Measurements from ENCODE around the gene SLC9A8. TPM values are rescaled to one million over a fixed set of nuclear protein-coding genes. Genes with fewer than 3 reads are reported as not detected.
"Not testable (repeated sequence)": the region's sequence is repeated elsewhere in the genome, so short reads cannot be mapped to it uniquely, and the experiment has no call there.

SLC9A8 gene
- polyA plus RNA-seq, 4 donors: 3.5 to 11.8 (median 6.1) TPM

GRCh38 chr20:49799698-49800097, 12.9 kb upstream of the SLC9A8 start:
- WGBS, 3 donors: 85 to 89% (median 88%) methylated on average over 8 of the region's 8 CpGs
- no peak for FAIRE-seq
- no peaks in the 10 kb centered on the region for H3K36me3 ChIP-seq (ENCODE audit: control insufficient read depth in 3 of 3, insufficient read depth in 2 of 3, low read depth in 1 of 3, low read length in 3 of 3)
- no peak overlapping the region for H3K27ac ChIP-seq (ENCODE audit: low read depth in 1 of 3, low read length in 2 of 3)
- H3K4me3 ChIP-seq (ENCODE audit: low read depth in 1 of 3, low read length in 3 of 3): no peak overlapping the region
- no peak for DNase-seq
- peaks cover 0 to 16% (median 5%) of the 10 kb centered on the region in 3 donors for H3K4me1 ChIP-seq (ENCODE audit: control insufficient read depth in 3 of 3, insufficient read depth in 2 of 3, low read depth in 1 of 3, low read length in 2 of 3)
- no peaks in the 10 kb centered on the region for H3K27me3 ChIP-seq (ENCODE audit: control insufficient read depth in 3 of 3, insufficient read depth in 3 of 3, low read length in 3 of 3)
- peaks cover 0 to 2% of the 10 kb centered on the region in 2 donors for H3K9me3 ChIP-seq (ENCODE audit: control insufficient read depth in 2 of 2, insufficient read depth in 1 of 2, low read depth in 1 of 2, low read length in 1 of 2)

DNA sequence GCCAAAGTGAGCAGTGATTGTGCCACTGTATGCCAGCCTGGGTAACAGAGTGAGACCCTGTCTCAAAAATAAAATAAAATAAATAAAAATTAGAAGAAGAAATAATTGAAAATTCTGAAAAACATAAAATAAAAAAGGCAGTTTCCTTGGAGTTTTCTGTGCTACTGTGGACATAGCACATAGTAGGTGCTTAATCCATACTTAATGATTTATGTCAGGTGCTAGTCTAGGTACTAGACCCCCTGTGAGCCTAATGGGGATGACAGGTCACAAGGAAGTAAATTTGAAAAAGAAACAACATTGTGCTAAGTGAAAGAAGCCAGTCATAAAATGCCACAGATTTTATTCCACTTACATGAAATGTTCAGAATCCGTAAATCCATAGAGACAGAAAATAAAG, 9.2 kb upstream of the SLC9A8 start:
- H3K4me1 ChIP-seq (ENCODE audit: control insufficient read depth in 3 of 3, insufficient read depth in 2 of 3, low read depth in 1 of 3, low read length in 2 of 3): peaks cover 0 to 3% (median 0%) of the 10 kb centered on the region in 3 donors
- H3K9me3 ChIP-seq (ENCODE audit: control insufficient read depth in 2 of 2, insufficient read depth in 1 of 2, low read depth in 1 of 2, low read length in 1 of 2): peaks cover 0 to 2% of the 10 kb centered on the region in 2 donors
- FAIRE-seq: no peak
- H3K36me3 ChIP-seq (ENCODE audit: control insufficient read depth in 3 of 3, insufficient read depth in 2 of 3, low read depth in 1 of 3, low read length in 3 of 3): no peaks in the 10 kb centered on the region
- no peaks in the 10 kb centered on the region for H3K27me3 ChIP-seq (ENCODE audit: control insufficient read depth in 3 of 3, insufficient read depth in 3 of 3, low read length in 3 of 3)
- no peak overlapping the region for H3K4me3 ChIP-seq (ENCODE audit: low read depth in 1 of 3, low read length in 3 of 3)
- H3K27ac ChIP-seq (ENCODE audit: low read depth in 1 of 3, low read length in 2 of 3): no peak overlapping the region
- DNase-seq: no peak
- WGBS, 3 donors: 86 to 97% (median 87%) methylated on average over 1 of the region's 1 CpG

DNA sequence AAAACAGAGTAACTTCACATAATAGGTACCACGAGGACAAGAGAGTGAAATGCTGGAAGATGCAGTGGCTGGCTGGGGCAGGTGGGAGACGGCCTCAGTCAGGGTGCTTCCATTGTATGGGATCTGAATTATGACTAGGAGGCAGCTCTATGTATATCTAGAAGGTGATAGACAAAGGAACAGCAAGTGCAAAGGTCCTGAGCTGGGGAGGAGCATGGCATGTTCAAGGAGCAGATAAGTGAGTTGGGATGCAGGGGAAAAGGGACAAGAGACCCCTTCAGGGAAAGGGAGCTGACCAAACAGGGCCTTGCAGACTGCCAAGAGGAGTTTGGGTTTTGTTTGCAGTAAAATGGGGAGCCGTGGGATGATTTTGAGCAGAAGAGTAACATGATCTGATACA, 8.3 kb upstream of the SLC9A8 start:
- Histone ChIP-seq H3K9me3 (ENCODE audit: control insufficient read depth in 2 of 2, insufficient read depth in 1 of 2, low read depth in 1 of 2, low read length in 1 of 2) (peaks cover 0 to 2% of the 10 kb centered on the region in 2 donors), H3K27me3 (ENCODE audit: control insufficient read depth in 3 of 3, insufficient read depth in 3 of 3, low read length in 3 of 3) (no peaks in the 10 kb centered on the region), H3K4me3 (ENCODE audit: low read depth in 1 of 3, low read length in 3 of 3) (no peak overlapping the region), H3K36me3 (ENCODE audit: control insufficient read depth in 3 of 3, insufficient read depth in 2 of 3, low read depth in 1 of 3, low read length in 3 of 3) (no peaks in the 10 kb centered on the region), H3K27ac (ENCODE audit: low read depth in 1 of 3, low read length in 2 of 3) (peak overlapping the region in 1 of 3 donors; percentile 89), H3K4me1 (ENCODE audit: control insufficient read depth in 3 of 3, insufficient read depth in 2 of 3, low read depth in 1 of 3, low read length in 2 of 3) (peaks cover 0 to 3% (median 0%) of the 10 kb centered on the region in 3 donors)
- DNase-seq (no peak), FAIRE-seq (no peak)
- WGBS, 3 donors: 86 to 94% (median 87%) methylated on average over 3 of the region's 3 CpGs

- not testable (repeated sequence) for H3K9me3 ChIP-seq (ENCODE audit: control insufficient read depth in 2 of 2, insufficient read depth in 1 of 2, low read depth in 1 of 2, low read length in 1 of 2); H3K4me1 ChIP-seq (ENCODE audit: control insufficient read depth in 3 of 3, insufficient read depth in 2 of 3, low read depth in 1 of 3, low read length in 2 of 3); FAIRE-seq; H3K4me3 ChIP-seq (ENCODE audit: low read depth in 1 of 3, low read length in 3 of 3); H3K27me3 ChIP-seq (ENCODE audit: control insufficient read depth in 3 of 3, insufficient read depth in 3 of 3, low read length in 3 of 3); H3K36me3 ChIP-seq (ENCODE audit: control insufficient read depth in 3 of 3, insufficient read depth in 2 of 3, low read depth in 1 of 3, low read length in 3 of 3)
- peak; percentile 37 to 67 for DNase-seq
- peak overlapping the region in 2 of 3 donors; percentile 25 to 89 for H3K27ac ChIP-seq (ENCODE audit: low read depth in 1 of 3, low read length in 2 of 3)
- 39 to 63% (median 44%) methylated on average over 9 to 10 of the region's 11 CpGs for WGBS, 3 donors
These were observed 7.3 kb upstream of the SLC9A8 start for GRCh38 chr20:49805224-49805876.

- H3K27me3 ChIP-seq (ENCODE audit: control insufficient read depth in 3 of 3, insufficient read depth in 3 of 3, low read length in 3 of 3): no peaks in the 10 kb centered on the region
- H3K4me3 ChIP-seq (ENCODE audit: low read depth in 1 of 3, low read length in 3 of 3): no peak overlapping the region
- DNase-seq (no peak), FAIRE-seq (no peak)
- H3K9me3 ChIP-seq (ENCODE audit: control insufficient read depth in 2 of 2, insufficient read depth in 1 of 2, low read depth in 1 of 2, low read length in 1 of 2): peaks cover 0 to under 1% of the 10 kb centered on the region in 2 donors
- H3K27ac ChIP-seq (ENCODE audit: low read depth in 1 of 3, low read length in 2 of 3): no peak overlapping the region
- peaks cover 1 to 12% (median 3%) of the 10 kb centered on the region in 3 donors for H3K4me1 ChIP-seq (ENCODE audit: control insufficient read depth in 3 of 3, insufficient read depth in 2 of 3, low read depth in 1 of 3, low read length in 2 of 3)
- no peaks in the 10 kb centered on the region for H3K36me3 ChIP-seq (ENCODE audit: control insufficient read depth in 3 of 3, insufficient read depth in 2 of 3, low read depth in 1 of 3, low read length in 3 of 3)
- WGBS, 3 donors: 89 to 92% (median 90%) methylated on average over 8 of the region's 8 CpGs
These were observed 3.9 kb upstream of the SLC9A8 start for GRCh38 chr20:49808753-49809152.

DNA sequence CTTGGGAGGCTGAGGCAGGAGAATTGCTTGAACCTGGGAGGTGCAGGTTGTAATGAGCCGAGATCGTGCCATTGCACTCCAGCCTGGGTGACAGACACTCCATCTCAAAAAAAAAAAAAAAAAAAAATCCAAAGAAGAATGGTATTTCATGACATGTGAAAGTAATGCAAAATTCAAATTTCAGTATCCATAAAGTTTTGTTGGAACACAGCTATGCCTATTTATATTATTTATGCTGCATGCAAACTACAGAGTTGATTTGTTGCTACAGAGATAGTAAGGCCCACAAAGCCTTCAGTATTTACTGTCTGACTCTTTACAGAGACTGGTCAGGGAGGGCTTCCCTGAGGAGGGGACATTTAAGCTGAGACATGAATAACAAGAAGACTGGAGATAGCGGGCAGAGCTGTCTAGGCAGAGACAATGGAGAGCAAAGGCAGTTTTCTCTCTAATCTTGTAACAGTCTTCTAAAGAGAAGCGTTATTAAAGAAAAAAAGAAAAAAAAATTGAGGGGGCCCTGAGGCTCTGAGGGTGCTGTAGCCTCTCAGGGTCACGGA, 2.7 kb upstream of the SLC9A8 start:
- Histone ChIP-seq H3K4me1 (ENCODE audit: control insufficient read depth in 3 of 3, insufficient read depth in 2 of 3, low read depth in 1 of 3, low read length in 2 of 3) (peaks cover 5 to 19% (median 5%) of the 10 kb centered on the region in 3 donors), H3K4me3 (ENCODE audit: low read depth in 1 of 3, low read length in 3 of 3) (no peak overlapping the region), H3K27ac (ENCODE audit: low read depth in 1 of 3, low read length in 2 of 3) (no peak overlapping the region), H3K36me3 (ENCODE audit: control insufficient read depth in 3 of 3, insufficient read depth in 2 of 3, low read depth in 1 of 3, low read length in 3 of 3) (peaks cover 0 to 1% (median 1%) of the 10 kb centered on the region in 3 donors), H3K9me3 (ENCODE audit: control insufficient read depth in 2 of 2, insufficient read depth in 1 of 2, low read depth in 1 of 2, low read length in 1 of 2) (no peaks in the 10 kb centered on the region), H3K27me3 (ENCODE audit: control insufficient read depth in 3 of 3, insufficient read depth in 3 of 3, low read length in 3 of 3) (no peaks in the 10 kb centered on the region)
- DNase-seq: no peak
- FAIRE-seq: no peak
- 95 to 97% (median 96%) methylated on average over 5 of the region's 5 CpGs for WGBS, 3 donors

- Histone ChIP-seq H3K36me3 (ENCODE audit: control insufficient read depth in 3 of 3, insufficient read depth in 2 of 3, low read depth in 1 of 3, low read length in 3 of 3) (peaks cover 0 to 9% (median 2%) of the 10 kb centered on the region in 3 donors), H3K4me3 (ENCODE audit: low read depth in 1 of 3, low read length in 3 of 3) (no peak overlapping the region), H3K27me3 (ENCODE audit: control insufficient read depth in 3 of 3, insufficient read depth in 3 of 3, low read length in 3 of 3) (no peaks in the 10 kb centered on the region), H3K4me1 (ENCODE audit: control insufficient read depth in 3 of 3, insufficient read depth in 2 of 3, low read depth in 1 of 3, low read length in 2 of 3) (peaks cover 2 to 19% (median 5%) of the 10 kb centered on the region in 3 donors), H3K9me3 (ENCODE audit: control insufficient read depth in 2 of 2, insufficient read depth in 1 of 2, low read depth in 1 of 2, low read length in 1 of 2) (no peaks in the 10 kb centered on the region), H3K27ac (ENCODE audit: low read depth in 1 of 3, low read length in 2 of 3) (no peak overlapping the region)
- no peak for DNase-seq
- no peak for FAIRE-seq
- WGBS, 3 donors: 85 to 97% (median 90%) methylated on average over 6 of the region's 6 CpGs
These were observed 2.0 kb upstream of the SLC9A8 start for GRCh38 chr20:49810491-49811190.

DNA sequence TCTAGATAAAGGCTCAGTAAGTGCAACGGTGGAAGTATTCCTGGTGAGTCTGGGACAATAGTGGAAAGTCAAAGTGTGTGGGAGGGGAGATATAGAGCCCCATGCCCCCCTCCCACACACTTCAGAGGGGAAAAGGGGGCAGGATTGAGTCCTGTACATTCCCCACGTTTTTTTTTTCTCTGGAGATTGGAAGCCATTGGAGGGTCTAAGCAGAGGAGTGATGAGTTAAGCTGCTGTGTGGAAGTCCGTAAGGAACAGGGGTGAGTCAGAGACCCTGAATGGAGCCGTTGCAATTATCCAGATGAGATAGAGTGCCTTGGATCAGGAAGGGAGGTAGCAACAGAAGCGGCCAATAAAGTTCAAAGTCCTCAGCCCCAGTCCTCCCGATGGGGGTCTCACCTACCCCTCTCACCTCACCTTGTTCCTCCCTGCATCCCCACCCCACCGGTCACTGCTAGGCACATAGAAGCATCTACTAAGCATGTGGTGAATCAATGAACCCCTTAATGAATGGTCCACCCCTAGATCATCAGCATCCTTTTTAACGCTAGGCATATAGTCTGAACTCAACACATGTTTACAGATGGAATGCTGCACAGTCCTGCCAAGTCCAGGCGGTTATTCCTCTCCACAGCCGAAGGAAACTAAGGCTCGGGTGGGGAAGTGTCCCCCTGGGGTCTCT, 662 bp upstream of the SLC9A8 start:
- H3K27ac ChIP-seq (ENCODE audit: low read depth in 1 of 3, low read length in 2 of 3): peak overlapping the region; percentile 88 to 97 (median 91)
- FAIRE-seq: no peak
- H3K36me3 ChIP-seq (ENCODE audit: control insufficient read depth in 3 of 3, insufficient read depth in 2 of 3, low read depth in 1 of 3, low read length in 3 of 3): peaks cover 0 to 16% (median 2%) of the 10 kb centered on the region in 3 donors
- no peaks in the 10 kb centered on the region for H3K9me3 ChIP-seq (ENCODE audit: control insufficient read depth in 2 of 2, insufficient read depth in 1 of 2, low read depth in 1 of 2, low read length in 1 of 2)
- 9 to 21% (median 19%) methylated on average over 11 of the region's 11 CpGs for WGBS, 3 donors
- no peak for DNase-seq
- peak overlapping the region; percentile 66 to 95 (median 67) for H3K4me3 ChIP-seq (ENCODE audit: low read depth in 1 of 3, low read length in 3 of 3)
- H3K27me3 ChIP-seq (ENCODE audit: control insufficient read depth in 3 of 3, insufficient read depth in 3 of 3, low read length in 3 of 3): no peaks in the 10 kb centered on the region
- peaks cover 2 to 19% (median 5%) of the 10 kb centered on the region in 3 donors for H3K4me1 ChIP-seq (ENCODE audit: control insufficient read depth in 3 of 3, insufficient read depth in 2 of 3, low read depth in 1 of 3, low read length in 2 of 3)
